GM21423 (cell line): ENCODE measurements around the gene EIF3A.
"Not testable (repeated sequence)": the region's sequence is repeated elsewhere in the genome, so short reads cannot be mapped to it uniquely, and the experiment has no call there.

Source experiments
- ATAC-seq: cut with Tn5 transposase; IDR thresholded peaks from one replicate; pipeline ENCODE4 v1.9.1; 2021; ENCODE audit warnings: mild to moderate bottlenecking, moderate library complexity; ENCODE audit not compliant: unreplicated experiment

The EIF3A gene

GRCh38 chr10:119059557-119059956 lies 21.1 kb downstream of the EIF3A start:
- ATAC-seq = no peak

DNA sequence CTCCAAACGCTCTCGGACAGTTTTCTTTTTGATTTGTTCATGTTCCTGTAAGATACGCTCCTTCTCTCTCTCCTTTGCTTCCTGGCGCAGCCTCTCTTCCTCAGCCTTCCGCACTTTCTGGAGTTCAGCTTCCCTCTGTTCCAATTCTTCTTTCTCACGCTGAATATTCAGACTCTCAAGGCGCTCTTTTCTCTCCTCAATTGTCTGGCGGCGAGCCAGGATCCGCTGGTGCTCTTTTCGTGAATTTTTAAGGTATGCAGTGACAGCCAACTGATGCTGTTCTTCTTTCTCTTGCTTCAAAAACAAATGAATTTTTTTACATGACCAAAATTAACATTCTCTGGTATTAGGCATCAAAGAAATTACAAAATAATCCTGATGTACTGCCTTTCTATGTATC lies 22.6 kb downstream of the EIF3A start:
- no peak for ATAC-seq

DNA sequence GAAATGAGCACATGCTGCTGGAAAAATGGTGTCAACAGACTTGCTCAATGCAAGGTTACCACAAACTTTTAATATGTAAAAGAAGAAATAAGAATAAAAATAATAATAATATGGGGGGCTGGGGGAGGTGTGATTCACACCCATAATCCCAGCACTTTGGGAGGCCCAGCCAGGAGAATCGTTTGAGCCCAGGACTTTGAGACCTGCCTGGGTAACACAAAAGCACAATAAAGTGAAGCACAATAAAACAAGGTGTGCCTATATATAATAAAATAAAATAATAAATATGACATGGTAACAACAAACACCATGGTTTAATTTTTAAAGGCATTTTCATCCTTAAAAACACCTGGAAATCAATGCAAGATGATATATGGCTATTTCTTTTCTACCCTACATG lies 25.1 kb downstream of the EIF3A start:
- ATAC-seq = no peak

DNA sequence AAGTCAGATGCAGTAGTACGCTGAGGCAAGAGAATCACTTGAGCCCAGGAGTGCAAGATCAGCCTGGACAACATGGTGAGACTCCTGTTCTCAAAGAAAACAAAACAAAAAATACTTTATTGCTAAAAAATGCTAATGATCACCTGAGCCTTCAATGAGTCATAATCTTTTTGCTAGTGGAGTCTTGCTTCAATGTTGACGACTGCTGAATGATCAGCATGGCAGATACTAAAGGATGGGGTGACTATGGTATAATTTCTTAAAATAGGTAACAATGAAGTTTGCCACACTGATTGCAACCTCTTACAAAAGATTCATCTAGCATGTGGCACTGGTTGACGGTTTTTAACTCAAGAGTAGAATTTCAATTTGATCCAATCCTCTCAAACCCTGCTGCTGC lies 28.8 kb downstream of the EIF3A start:
- no peak for ATAC-seq

GRCh38 chr10:119049777-119050176 lies 30.8 kb downstream of the EIF3A start:
- ATAC-seq = no peak

DNA sequence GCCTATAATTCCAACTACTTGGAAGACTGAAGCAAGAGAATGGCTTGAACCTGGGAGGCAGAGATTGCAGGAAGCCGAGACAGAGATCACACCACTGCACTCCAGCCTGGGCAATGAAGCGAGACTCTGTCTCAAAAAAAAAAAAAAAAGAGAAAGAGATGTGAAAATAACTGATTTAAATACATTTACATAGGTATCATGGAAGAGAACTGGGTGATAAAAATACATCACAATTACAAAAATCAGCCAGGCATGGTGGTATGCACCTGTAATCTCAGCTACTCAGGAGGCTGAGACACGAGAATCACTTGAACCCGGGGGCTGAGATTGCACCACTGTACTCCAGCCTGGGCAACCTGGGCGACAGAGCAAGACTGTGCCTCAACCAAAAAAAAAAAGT lies 31.3 kb downstream of the EIF3A start:
- ATAC-seq = no peak

GRCh38 chr10:119045561-119045960 lies 35.1 kb downstream of the EIF3A start:
- no peak for ATAC-seq

DNA sequence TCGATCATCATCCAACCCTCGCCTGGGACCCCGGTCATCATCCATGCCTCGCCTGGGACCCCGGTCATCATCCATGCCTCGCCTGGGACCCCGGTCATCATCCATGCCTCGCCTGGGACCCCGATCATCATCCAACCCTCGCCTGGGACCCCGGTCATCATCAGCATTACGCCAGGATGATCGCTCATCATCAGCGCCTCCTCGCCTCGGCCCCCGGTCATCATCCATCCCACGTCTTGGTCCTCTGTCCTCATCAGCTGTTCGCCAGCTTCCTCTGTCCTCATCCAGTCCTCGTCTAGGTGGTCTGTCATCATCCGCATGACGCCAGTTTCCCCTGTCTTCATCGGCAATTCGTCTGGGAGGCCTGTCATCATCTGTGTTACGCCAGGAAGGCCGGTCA lies 38.4 kb downstream of the EIF3A start:
- ATAC-seq = no peak

GRCh38 chr10:119041326-119041725 lies 39.3 kb downstream of the EIF3A start:
- ATAC-seq = no peak

- ATAC-seq = no peak
Measured at GRCh38 chr10:119039161-119039560, 41.5 kb downstream of the EIF3A start.

DNA sequence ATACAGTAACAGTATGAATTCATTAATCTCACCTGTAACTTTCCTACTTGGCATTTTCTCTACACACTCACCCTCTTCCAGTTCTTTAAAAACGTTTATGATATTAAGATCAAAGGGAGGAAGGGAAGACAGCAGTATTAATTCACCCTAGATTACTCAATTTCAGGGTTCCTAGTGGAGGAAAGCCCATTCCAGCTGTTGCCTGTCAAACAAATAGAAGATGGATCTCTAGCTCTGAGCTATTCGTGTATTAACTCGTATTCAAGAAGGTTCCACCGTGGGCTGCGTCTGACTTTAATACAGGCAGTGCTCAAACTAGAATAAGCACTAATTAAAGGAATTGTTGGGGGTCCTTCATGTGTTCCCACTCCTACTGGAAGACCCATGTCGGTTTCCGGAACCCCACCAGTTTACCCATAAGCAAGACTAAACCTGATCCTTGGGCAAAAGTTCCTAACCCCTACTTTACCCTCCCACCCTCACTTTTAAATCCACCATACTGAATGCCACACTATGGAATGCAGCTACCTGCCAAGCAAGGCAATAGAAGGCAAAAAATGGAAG lies 49.0 kb downstream of the EIF3A start:
- no peak for ATAC-seq

DNA sequence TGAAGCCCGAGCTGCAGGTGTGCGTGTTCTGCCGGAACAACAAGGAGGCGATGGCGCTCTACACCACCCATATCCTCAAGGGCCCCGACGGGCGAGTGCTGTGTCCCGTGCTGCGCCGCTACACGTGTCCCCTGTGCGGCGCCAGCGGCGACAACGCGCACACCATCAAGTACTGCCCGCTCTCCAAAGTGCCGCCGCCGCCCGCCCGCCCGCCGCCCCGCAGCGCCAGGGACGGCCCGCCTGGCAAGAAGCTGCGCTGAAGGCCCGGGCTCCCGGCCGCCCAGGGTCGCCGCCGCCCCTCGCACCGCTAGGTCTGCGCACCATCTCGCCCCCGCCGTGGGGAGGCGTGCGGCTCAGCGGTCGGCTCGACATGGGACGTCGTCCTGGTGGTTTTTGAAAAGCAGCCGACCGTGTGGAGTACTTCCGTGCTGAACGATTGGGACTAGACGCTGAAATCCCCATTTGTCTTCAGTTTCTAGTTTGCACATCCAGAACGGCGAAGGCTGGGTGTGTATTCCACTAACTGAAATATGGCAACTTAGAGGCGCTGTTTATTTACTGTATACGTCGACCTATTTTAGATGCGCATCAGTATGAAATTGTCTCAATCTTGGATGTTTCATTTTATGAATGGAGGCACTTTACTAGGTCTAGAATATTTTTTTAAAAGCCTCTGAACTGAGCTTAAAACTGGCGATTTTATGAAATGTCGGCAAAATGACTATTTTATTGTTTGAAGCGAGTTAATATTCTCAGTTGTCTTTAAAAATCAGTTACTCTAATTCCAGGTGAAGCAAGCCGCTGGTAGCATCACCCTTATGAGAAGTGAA lies 50.0 kb downstream of the EIF3A start:
- peak; percentile 45 for ATAC-seq

DNA sequence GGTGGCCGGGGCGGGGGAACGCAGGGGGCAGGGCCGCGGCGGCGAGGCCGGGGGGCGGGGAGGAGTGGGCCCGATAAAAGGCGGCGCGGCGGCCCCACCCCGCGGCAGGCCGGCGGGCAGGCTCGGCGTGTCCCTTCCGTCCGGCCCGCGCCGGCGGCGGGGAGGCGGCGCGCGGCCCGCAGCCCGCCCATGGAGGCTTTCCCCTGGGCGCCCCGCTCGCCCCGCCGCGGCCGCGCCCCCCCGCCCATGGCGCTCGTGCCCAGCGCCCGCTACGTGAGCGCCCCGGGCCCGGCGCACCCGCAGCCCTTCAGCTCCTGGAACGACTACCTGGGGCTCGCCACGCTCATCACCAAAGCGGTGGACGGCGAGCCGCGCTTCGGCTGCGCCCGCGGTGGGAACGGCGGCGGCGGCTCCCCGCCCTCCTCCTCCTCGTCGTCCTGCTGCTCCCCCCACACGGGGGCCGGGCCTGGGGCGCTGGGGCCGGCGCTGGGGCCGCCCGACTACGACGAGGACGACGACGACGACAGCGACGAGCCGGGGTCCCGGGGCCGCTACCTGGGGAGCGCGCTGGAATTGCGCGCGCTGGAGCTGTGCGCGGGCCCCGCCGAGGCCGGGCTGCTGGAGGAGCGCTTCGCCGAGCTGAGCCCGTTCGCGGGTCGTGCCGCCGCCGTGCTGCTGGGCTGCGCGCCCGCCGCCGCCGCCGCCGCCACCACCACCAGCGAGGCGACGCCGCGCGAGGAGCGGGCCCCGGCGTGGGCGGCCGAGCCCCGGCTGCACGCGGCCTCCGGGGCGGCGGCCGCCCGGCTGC lies 50.8 kb downstream of the EIF3A start, which contains the start of gene NANOS1:
Gene NANOS1 (plus strand): TSS at position 102 of the 808 bp plus-strand sequence. CDS start 88 bp downstream, at position 190.
- ATAC-seq = peak; percentile 14

GRCh38 chr10:119028900-119029612 lies 51.6 kb downstream of the EIF3A start:
- peak; percentile 65 for ATAC-seq

GRCh38 chr10:119028445-119028899 lies 52.1 kb downstream of the EIF3A start:
- ATAC-seq = not testable (repeated sequence)

DNA sequence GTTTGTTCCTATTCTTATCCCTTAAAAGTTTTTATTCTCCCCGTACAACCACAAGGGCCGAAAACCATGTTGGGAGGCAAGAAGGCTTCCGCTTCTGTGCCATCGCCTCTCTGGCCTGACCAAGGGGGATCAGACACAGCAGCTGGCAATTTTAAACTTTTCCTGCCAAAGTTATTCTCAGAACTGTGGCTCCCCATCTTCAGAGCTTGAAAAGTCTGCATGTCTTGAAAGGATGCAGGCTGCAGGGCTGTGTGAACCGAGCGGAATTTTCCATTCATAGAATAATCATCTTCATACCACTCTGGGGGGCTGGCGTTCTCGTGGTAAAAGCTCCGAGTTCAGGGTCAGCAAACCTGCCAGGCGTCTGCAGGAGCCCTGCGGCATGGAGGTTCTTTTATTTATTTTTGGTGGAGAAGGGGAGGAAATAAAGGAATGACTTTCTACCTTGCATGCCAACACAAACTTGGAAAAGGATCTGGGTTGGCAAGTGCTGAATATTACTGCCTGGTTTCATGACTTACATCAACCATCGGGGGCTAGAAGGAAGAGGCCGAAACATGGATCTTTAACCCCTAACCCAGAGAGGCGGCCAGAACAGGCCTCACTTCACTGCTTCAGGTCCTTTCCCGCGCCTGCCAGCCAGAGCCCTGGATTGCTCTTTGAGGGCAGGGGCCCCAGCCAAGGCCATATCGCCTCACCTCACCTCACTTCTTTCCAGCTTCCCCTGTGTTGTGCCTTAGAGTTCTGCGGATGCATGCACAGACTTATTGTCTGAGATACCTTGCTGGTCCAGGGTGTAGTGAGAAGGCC lies 54.1 kb downstream of the EIF3A start:
- ATAC-seq = no peak

DNA sequence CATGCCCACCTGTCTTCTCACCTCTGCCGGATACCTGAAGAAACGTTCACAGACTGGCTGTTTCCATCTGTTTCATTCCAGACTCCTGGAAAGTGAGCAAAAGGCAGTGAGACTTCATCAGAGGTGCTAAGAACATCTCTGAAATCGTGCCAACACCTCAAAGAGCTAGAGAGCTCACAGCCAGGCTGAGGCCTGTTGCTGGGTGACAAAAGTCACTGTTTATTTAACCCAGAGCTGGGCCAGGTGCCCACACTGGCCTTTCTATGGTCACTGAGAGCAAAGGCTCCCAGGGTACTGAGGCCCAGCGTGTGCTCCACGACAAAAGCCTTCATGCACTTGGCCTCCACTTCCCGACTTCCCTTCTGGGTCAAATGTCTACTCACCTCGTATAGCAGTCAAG lies 54.8 kb downstream of the EIF3A start:
- ATAC-seq = no peak

DNA sequence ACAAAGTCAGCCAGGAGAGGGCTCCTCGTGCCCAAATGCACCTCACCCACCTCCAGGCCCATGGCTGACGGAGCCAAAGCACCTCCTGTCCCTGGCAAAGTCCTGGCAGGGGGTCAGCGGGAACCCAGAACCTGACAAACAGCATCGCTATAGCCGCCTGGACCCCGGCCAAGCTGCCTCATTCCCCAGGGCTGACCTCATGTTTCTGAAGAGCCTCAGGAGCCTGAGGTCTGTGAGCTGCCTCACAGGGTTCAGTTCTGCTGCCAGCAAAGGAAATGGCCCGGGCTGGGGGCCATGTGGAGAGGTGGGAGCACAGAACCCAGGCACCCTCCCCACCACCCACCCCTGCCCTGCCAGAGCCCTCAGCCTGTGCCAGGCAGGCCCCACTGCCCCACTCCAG lies 55.3 kb downstream of the EIF3A start:
- ATAC-seq = no peak

GRCh38 chr10:119024882-119025281 lies 55.7 kb downstream of the EIF3A start:
- no peak for ATAC-seq

GRCh38 chr10:119023553-119023868 lies 57.1 kb downstream of the EIF3A start:
- ATAC-seq = no peak
